ENCODE measurements around the gene SPATA31C2.

Gene SPATA31C2

DNA sequence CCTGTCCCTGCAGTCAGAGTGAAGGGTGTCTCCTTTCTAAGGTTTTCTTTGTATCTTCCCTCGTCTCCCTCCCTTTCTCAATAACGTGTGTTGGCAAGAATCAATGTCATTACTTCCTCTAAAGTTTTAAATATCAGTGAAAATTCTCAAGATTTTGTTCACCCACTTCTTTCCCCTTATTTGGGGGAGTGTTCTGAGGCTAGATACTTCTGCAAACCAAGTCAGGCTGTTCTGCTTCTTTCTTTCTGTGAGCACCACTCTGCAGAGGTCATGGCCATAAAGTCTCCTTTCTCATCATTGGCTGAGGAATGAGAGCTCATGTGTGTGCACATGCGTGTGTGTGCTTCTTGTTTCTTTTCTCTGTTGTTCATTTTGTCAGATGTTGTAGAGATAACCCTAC is 26.6 kb upstream of the SPATA31C2 start:
- ATAC-seq = no peak
- TF ChIP-seq ZNF70 (CRISPR knock-in tag; IDR thresholded peaks at IDR 0.05) = no peak
- TF ChIP-seq TOX (CRISPR knock-in tag; IDR thresholded peaks at IDR 0.05; ENCODE audit: borderline replicate concordance) = no peak
- TF ChIP-seq RARB (CRISPR knock-in tag; IDR thresholded peaks at IDR 0.05) = no peak

DNA sequence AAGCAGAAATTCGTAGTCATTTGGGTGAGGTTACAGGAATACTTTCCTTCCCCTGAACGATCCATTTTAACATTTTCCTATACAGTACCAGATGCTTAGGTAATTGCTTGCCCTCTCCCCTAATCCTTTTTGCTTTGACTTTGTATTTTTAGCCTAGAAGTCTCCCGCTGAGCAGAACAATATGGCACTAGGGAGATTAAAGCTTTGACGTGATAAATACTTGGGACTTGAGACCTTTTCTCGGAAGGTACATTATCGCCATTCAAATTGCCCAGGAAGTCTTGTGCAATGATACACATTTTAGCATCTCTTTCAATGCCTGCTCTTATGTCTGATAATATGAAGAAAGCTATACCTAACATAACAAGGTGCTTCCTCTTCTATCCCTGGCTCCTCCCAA is 22.9 kb upstream of the SPATA31C2 start:
- ATAC-seq = no peak
- TF ChIP-seq ZFP3 (CRISPR knock-in tag; IDR thresholded peaks at IDR 0.05) = no peak
- no peak for TF ChIP-seq ZNF70 (CRISPR knock-in tag; IDR thresholded peaks at IDR 0.05)
- no peak for TF ChIP-seq ZNF8 (CRISPR knock-in tag; IDR thresholded peaks at IDR 0.05)
- no peak for TF ChIP-seq TCF4 (CRISPR knock-in tag; IDR thresholded peaks at IDR 0.05; ENCODE audit: borderline replicate concordance)
- no peak for TF ChIP-seq ZFP30 (CRISPR knock-in tag; IDR thresholded peaks at IDR 0.05)
- TF ChIP-seq ARNTL (CRISPR knock-in tag; IDR thresholded peaks at IDR 0.05; ENCODE audit: borderline replicate concordance, low read depth) = no peak
- TF ChIP-seq, protein P1, sequence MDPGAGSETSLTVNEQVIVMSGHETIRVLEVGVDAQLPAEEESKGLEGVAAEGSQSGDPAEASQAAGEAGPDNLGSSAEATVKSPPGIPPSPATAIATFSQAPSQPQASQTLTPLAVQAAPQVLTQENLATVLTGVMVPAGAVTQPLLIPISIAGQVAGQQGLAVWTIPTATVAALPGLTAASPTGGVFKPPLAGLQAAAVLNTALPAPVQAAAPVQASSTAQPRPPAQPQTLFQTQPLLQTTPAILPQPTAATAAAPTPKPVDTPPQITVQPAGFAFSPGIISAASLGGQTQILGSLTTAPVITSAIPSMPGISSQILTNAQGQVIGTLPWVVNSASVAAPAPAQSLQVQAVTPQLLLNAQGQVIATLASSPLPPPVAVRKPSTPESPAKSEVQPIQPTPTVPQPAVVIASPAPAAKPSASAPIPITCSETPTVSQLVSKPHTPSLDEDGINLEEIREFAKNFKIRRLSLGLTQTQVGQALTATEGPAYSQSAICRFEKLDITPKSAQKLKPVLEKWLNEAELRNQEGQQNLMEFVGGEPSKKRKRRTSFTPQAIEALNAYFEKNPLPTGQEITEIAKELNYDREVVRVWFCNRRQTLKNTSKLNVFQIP (CRISPR knock-in tag; IDR thresholded peaks at IDR 0.05; ENCODE audit: borderline replicate concordance, low read depth) = no peak
- TF ChIP-seq SNAI2 (CRISPR knock-in tag; IDR thresholded peaks at IDR 0.05) = no peak
- TF ChIP-seq ISL1 (CRISPR knock-in tag; IDR thresholded peaks at IDR 0.05) = no peak
- TF ChIP-seq, protein P2, sequence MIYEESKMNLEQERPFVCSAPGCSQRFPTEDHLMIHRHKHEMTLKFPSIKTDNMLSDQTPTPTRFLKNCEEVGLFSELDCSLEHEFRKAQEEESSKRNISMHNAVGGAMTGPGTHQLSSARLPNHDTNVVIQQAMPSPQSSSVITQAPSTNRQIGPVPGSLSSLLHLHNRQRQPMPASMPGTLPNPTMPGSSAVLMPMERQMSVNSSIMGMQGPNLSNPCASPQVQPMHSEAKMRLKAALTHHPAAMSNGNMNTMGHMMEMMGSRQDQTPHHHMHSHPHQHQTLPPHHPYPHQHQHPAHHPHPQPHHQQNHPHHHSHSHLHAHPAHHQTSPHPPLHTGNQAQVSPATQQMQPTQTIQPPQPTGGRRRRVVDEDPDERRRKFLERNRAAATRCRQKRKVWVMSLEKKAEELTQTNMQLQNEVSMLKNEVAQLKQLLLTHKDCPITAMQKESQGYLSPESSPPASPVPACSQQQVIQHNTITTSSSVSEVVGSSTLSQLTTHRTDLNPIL (CRISPR knock-in tag; IDR thresholded peaks at IDR 0.05; ENCODE audit: low read depth) = no peak
- TF ChIP-seq, protein P3, sequence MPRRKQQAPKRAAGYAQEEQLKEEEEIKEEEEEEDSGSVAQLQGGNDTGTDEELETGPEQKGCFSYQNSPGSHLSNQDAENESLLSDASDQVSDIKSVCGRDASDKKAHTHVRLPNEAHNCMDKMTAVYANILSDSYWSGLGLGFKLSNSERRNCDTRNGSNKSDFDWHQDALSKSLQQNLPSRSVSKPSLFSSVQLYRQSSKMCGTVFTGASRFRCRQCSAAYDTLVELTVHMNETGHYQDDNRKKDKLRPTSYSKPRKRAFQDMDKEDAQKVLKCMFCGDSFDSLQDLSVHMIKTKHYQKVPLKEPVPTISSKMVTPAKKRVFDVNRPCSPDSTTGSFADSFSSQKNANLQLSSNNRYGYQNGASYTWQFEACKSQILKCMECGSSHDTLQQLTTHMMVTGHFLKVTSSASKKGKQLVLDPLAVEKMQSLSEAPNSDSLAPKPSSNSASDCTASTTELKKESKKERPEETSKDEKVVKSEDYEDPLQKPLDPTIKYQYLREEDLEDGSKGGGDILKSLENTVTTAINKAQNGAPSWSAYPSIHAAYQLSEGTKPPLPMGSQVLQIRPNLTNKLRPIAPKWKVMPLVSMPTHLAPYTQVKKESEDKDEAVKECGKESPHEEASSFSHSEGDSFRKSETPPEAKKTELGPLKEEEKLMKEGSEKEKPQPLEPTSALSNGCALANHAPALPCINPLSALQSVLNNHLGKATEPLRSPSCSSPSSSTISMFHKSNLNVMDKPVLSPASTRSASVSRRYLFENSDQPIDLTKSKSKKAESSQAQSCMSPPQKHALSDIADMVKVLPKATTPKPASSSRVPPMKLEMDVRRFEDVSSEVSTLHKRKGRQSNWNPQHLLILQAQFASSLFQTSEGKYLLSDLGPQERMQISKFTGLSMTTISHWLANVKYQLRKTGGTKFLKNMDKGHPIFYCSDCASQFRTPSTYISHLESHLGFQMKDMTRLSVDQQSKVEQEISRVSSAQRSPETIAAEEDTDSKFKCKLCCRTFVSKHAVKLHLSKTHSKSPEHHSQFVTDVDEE (CRISPR knock-in tag; IDR thresholded peaks at IDR 0.05) = no peak
- TF ChIP-seq CSDC2 (CRISPR knock-in tag; IDR thresholded peaks at IDR 0.05) = no peak
- TF ChIP-seq ZC3H10 (CRISPR knock-in tag; IDR thresholded peaks at IDR 0.05) = no peak
- TF ChIP-seq, protein P4, sequence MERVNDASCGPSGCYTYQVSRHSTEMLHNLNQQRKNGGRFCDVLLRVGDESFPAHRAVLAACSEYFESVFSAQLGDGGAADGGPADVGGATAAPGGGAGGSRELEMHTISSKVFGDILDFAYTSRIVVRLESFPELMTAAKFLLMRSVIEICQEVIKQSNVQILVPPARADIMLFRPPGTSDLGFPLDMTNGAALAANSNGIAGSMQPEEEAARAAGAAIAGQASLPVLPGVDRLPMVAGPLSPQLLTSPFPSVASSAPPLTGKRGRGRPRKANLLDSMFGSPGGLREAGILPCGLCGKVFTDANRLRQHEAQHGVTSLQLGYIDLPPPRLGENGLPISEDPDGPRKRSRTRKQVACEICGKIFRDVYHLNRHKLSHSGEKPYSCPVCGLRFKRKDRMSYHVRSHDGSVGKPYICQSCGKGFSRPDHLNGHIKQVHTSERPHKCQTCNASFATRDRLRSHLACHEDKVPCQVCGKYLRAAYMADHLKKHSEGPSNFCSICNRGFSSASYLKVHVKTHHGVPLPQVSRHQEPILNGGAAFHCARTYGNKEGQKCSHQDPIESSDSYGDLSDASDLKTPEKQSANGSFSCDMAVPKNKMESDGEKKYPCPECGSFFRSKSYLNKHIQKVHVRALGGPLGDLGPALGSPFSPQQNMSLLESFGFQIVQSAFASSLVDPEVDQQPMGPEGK (CRISPR knock-in tag; IDR thresholded peaks at IDR 0.05; ENCODE audit: borderline replicate concordance) = no peak

DNA sequence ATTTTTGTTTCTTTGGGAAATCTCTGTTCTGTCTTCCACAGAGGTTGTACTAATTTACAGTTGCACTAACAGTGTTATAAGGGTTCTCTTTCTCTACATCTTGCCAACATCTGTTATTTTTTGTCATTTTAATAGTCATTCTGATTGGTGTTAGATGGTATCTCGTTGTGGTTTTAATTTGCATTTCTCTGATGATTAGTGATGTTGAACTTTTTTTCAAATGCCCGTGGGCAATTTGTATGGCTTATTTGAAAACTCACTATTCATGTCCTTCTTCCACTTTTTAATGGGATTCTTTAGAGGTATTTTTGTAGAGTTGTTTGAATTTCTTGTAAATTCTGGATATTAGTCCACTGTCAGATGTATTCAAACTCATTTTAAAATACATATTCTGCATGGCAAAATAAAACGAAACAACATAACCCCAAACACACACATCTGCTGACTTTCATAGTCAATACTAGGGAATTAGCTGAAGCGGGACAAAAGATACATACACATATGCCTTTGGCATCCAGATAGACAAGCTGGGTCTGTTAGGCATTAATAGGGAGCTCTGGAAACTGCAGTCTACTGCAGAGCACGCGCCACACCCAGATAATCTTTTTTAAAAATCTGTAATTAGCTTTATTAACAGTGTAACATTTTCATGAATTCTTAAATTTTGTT is 5.8 kb upstream of the SPATA31C2 start:
- no peak for ATAC-seq
- TF ChIP-seq, protein P3 (CRISPR knock-in tag; IDR thresholded peaks at IDR 0.05) = no peak
- TF ChIP-seq OSR1 (CRISPR knock-in tag; IDR thresholded peaks at IDR 0.05) = no peak
- TF ChIP-seq, protein P1 (CRISPR knock-in tag; IDR thresholded peaks at IDR 0.05; ENCODE audit: borderline replicate concordance, low read depth) = no peak
- TF ChIP-seq ZC3H10 (CRISPR knock-in tag; IDR thresholded peaks at IDR 0.05) = no peak
- TF ChIP-seq CSDC2 (CRISPR knock-in tag; IDR thresholded peaks at IDR 0.05) = no peak
- no peak for TF ChIP-seq ISL1 (CRISPR knock-in tag; IDR thresholded peaks at IDR 0.05)
- no peak for TF ChIP-seq ZFP30 (CRISPR knock-in tag; IDR thresholded peaks at IDR 0.05)
- TF ChIP-seq ESRRG (CRISPR knock-in tag; IDR thresholded peaks at IDR 0.05) = no peak

All from SK-N-SH treated with all-trans-retinoic acid at 6 μM for 48 hours (cell line).